Peyer's patch (tissue), 4 donors: Measurements from ENCODE around the gene IRAK2.

ENCODE experiments used
- POLR2A ChIP-seq, 2 donors: fragments of 450-650 bp; IDR thresholded peaks; one replicate each; pipeline ENCODE4 v1.5.1; 2017; ENCODE audit warnings: antibody characterized with exemption in 2 of 2, mild to moderate bottlenecking in 2 of 2, moderate library complexity in 2 of 2
- TF ChIP-seq, protein P1 (sequence below), 6 experiments: fragments of 450-650 bp in 4 of 6; fragments of 200-600 bp in 2 of 6; sonication (generic) in 1 of 6; IDR thresholded peaks; one replicate each; pipeline ENCODE4 v1.5.1; 2017 to 2019; ENCODE audit warnings: antibody characterized with exemption in 6 of 6, mild to moderate bottlenecking in 3 of 6, moderate library complexity in 1 of 6

DNA sequence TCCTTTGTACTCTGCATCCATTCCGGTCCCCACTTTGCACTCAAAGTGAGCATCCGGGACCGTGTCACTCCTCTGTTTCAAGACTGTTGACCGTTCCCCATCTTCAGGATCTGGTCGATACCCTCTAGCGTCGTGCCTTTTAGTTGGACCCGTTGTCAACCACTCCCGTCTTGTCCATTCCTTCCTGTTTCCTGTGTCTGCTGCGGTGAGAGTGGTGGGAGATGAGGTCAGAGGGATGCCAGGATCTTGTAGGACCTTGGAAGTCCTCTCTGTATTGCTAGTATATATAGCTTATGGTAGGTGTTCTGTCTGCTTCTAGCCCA lies 48.6 kb upstream of the IRAK2 start:
- TF ChIP-seq, protein P1, sequence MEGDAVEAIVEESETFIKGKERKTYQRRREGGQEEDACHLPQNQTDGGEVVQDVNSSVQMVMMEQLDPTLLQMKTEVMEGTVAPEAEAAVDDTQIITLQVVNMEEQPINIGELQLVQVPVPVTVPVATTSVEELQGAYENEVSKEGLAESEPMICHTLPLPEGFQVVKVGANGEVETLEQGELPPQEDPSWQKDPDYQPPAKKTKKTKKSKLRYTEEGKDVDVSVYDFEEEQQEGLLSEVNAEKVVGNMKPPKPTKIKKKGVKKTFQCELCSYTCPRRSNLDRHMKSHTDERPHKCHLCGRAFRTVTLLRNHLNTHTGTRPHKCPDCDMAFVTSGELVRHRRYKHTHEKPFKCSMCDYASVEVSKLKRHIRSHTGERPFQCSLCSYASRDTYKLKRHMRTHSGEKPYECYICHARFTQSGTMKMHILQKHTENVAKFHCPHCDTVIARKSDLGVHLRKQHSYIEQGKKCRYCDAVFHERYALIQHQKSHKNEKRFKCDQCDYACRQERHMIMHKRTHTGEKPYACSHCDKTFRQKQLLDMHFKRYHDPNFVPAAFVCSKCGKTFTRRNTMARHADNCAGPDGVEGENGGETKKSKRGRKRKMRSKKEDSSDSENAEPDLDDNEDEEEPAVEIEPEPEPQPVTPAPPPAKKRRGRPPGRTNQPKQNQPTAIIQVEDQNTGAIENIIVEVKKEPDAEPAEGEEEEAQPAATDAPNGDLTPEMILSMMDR (IDR thresholded peaks at IDR 0.05): no peak
- no peak for TF ChIP-seq POLR2A (IDR thresholded peaks at IDR 0.05)
